Measurements from ENCODE around the gene ZC3H14.

DNA sequence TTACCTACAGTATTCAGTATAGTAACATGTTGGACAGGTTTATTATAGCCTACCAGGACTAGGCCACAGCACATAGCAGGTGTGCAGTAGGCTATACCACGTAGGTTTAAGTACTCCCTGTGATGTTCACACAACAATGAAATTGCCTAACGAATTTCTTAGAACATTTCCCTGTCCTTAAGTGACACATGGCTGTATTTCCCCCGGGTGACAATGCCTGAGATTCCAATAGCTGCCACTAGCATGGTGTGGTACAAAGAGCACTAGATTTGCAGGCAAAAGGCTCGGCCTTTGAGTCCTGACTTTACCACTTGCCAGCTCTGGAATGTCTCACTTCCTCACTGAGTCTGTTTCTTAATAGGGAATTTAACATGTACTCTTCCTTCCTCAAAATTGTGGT lies 27.7 kb upstream of the ZC3H14 start:
- TF ChIP-seq CAMTA2 (CRISPR knock-in tag; conservative IDR thresholded peaks at IDR 0.05) = no peak
- TF ChIP-seq MXI1 (IDR thresholded peaks at IDR 0.05; ENCODE audit: low read depth, low read length) = no peak
- TF ChIP-seq POLR2A (conservative IDR thresholded peaks at IDR 0.05) = no peak
- no peak for TF ChIP-seq HDAC1 (IDR thresholded peaks at IDR 0.05)
- TF ChIP-seq, protein P1, sequence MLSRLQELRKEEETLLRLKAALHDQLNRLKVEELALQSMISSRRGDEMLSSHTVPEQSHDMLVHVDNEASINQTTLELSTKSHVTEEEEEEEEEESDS (CRISPR knock-in tag; IDR thresholded peaks at IDR 0.05) = no peak
- no peak for TF ChIP-seq RUNX1 (IDR thresholded peaks at IDR 0.05; ENCODE audit: low read depth)
- TF ChIP-seq, protein P2, sequence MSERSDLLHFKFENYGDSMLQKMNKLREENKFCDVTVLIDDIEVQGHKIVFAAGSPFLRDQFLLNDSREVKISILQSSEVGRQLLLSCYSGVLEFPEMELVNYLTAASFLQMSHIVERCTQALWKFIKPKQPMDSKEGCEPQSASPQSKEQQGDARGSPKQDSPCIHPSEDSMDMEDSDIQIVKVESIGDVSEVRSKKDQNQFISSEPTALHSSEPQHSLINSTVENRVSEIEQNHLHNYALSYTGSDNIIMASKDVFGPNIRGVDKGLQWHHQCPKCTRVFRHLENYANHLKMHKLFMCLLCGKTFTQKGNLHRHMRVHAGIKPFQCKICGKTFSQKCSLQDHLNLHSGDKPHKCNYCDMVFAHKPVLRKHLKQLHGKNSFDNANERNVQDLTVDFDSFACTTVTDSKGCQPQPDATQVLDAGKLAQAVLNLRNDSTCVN (CRISPR knock-in tag; IDR thresholded peaks at IDR 0.05) = no peak

Measured in K562 (cell line).